IMR-90 (cell line): ENCODE measurements around the gene NSUN4. TPM values are rescaled to one million over a fixed set of nuclear protein-coding genes. Genes with fewer than 3 reads are reported as not detected.

ENCODE experiments used
- ATAC-seq: fragments of 200-7000 bp; cut with Tn5 transposase; 2 replicates; pipeline ENCODE4 v1.9.1; 2020; ENCODE audit warnings: low read depth, mild to moderate bottlenecking, moderate library complexity
- BruUV-seq: library from RNA; stranded (reverse); fragments of 400-500 nt; replicated peaks from 2 replicates; lab custom pipeline; 2021; lab: Mats Ljungman, UMichigan
- CTCF ChIA-PET: fragments of 300-600 bp; formaldehyde crosslinking; extraction: SDS; loops from one replicate; lab custom pipeline; 2021; ENCODE audit warnings: antibody characterized with exemption; lab: Yijun Ruan, JAX
- POLR2A ChIA-PET: fragments of 300-600 bp; sonication (Branson Sonifier 250); formaldehyde crosslinking; loops from one replicate; lab custom pipeline; 2022; ENCODE audit warnings: antibody characterized with exemption; ENCODE audit not compliant: unreplicated experiment; lab: Charles Lee
- DNase-seq: peaks from one replicate; pipeline ENCODE4 v3.0.0; 2013
- H2AFZ ChIP-seq: replicated peaks from 2 replicates; pipeline ENCODE3; 2013; ENCODE audit warnings: low read length, mild to moderate bottlenecking; ENCODE audit not compliant: poor library complexity
- H2AK5ac ChIP-seq: 2 replicates; pipeline ENCODE4 v1.6.1; 2013; ENCODE audit warnings: low read depth, low read length, inconsistent platforms
- H2AK9ac ChIP-seq: replicated peaks from 2 replicates; pipeline ENCODE3; 2013; ENCODE audit warnings: mild to moderate bottlenecking, low read depth, low read length, moderate library complexity; ENCODE audit not compliant: poor library complexity
- H2BK120ac ChIP-seq: 2 replicates; pipeline ENCODE4 v1.6.1; 2013; ENCODE audit warnings: low read depth, low read length, inconsistent platforms
- H2BK15ac ChIP-seq: 3 replicates; pipeline ENCODE4 v1.6.1; 2013; ENCODE audit warnings: low read depth, low read length, inconsistent platforms
- H2BK20ac ChIP-seq: 2 replicates; pipeline ENCODE4 v1.6.1; 2013; ENCODE audit warnings: low read depth, mild to moderate bottlenecking, inconsistent platforms, low read length, moderate library complexity
- H2BK5ac ChIP-seq: 2 replicates; pipeline ENCODE4 v1.6.1; 2013; ENCODE audit warnings: mild to moderate bottlenecking, low read depth, low read length, inconsistent platforms; ENCODE audit not compliant: poor library complexity, severe bottlenecking
- H3K14ac ChIP-seq: replicated peaks from 2 replicates; pipeline ENCODE4 v1.6.1; 2013; ENCODE audit warnings: low read depth, low read length, inconsistent platforms
- H3K18ac ChIP-seq: 2 replicates; pipeline ENCODE4 v1.6.1; 2013; ENCODE audit warnings: low read depth, low read length, control low read depth
- H3K23ac ChIP-seq: 2 replicates; pipeline ENCODE4 v1.6.1; 2013; ENCODE audit warnings: low read depth, low read length, inconsistent platforms
- H3K27ac ChIP-seq: 2 replicates; pipeline ENCODE4 v1.5.1; 2013; ENCODE audit warnings: mild to moderate bottlenecking, control low read depth, low read length; ENCODE audit not compliant: insufficient read depth
- H3K27me3 ChIP-seq: 2 replicates; pipeline ENCODE4 v1.6.1; 2013; ENCODE audit warnings: low read length; ENCODE audit not compliant: control insufficient read depth, insufficient read depth
- H3K36me3 ChIP-seq: 2 replicates; pipeline ENCODE4 v1.6.1; 2013; ENCODE audit warnings: low read length, mixed read lengths; ENCODE audit not compliant: control insufficient read depth, insufficient read depth
- H3K4ac ChIP-seq: 2 replicates; pipeline ENCODE4 v1.6.1; 2013; ENCODE audit warnings: low read depth, low read length, inconsistent platforms
- H3K4me1 ChIP-seq: 2 replicates; pipeline ENCODE4 v1.6.1; 2013; ENCODE audit warnings: low read length, mixed read lengths; ENCODE audit not compliant: control insufficient read depth, insufficient read depth
- H3K4me2 ChIP-seq: 2 replicates; pipeline ENCODE4 v1.6.1; 2013; ENCODE audit warnings: low read depth, mild to moderate bottlenecking, control low read depth, low read length, moderate library complexity
- H3K4me3 ChIP-seq: 2 replicates; pipeline ENCODE4 v1.5.1; 2013; ENCODE audit warnings: low read depth, mild to moderate bottlenecking, control low read depth, low read length, moderate library complexity; ENCODE audit not compliant: insufficient read depth
- H3K56ac ChIP-seq: 2 replicates; pipeline ENCODE4 v1.6.1; 2013; ENCODE audit warnings: low read length, inconsistent platforms; ENCODE audit not compliant: insufficient read depth; ENCODE audit errors: extremely low read depth
- H3K79me1 ChIP-seq, 2 experiments: 2 replicates each; pipeline ENCODE4 v1.6.1; 2013; ENCODE audit warnings: low read length in 2 of 2, inconsistent platforms in 1 of 2, low read depth in 1 of 2
- H3K9ac ChIP-seq: 2 replicates; pipeline ENCODE4 v1.6.1; 2013; ENCODE audit warnings: low read depth, low read length, control low read depth
- H3K9me1 ChIP-seq: 2 replicates; pipeline ENCODE4 v1.6.1; 2013; ENCODE audit warnings: low read length, inconsistent platforms; ENCODE audit not compliant: insufficient read depth
- H3K9me3 ChIP-seq: 2 replicates; pipeline ENCODE4 v1.6.1; 2013; ENCODE audit warnings: low read length; ENCODE audit not compliant: control insufficient read depth, insufficient read depth
- H4K20me1 ChIP-seq: 2 replicates; pipeline ENCODE4 v1.6.1; 2013; ENCODE audit warnings: low read length, inconsistent platforms; ENCODE audit not compliant: insufficient read depth
- H4K5ac ChIP-seq: 2 replicates; pipeline ENCODE4 v1.6.1; 2013; ENCODE audit warnings: mild to moderate bottlenecking, low read depth, low read length, control low read depth
- H4K8ac ChIP-seq, 2 experiments: 2 replicates each; pipeline ENCODE4 v1.6.1; 2013; ENCODE audit warnings: low read depth in 2 of 2, low read length in 2 of 2, control low read depth in 1 of 2, inconsistent platforms in 1 of 2
- H4K91ac ChIP-seq: 2 replicates; pipeline ENCODE4 v1.6.1; 2013; ENCODE audit warnings: low read depth, low read length, inconsistent platforms; ENCODE audit not compliant: insufficient read depth
- CEBPB ChIP-seq: IDR thresholded peaks from 2 replicates; pipeline ENCODE4 v1.6.1; 2012; ENCODE audit warnings: low read depth, low read length, improper control_type of control experiment
- CHD1 ChIP-seq: IDR thresholded peaks from 2 replicates; pipeline ENCODE4 v1.6.1; 2012; ENCODE audit warnings: low read depth, low read length, improper control_type of control experiment
- FOS ChIP-seq: fragments of 150-350 bp; IDR thresholded peaks from 2 replicates; pipeline ENCODE4 v1.6.1; 2016; ENCODE audit warnings: low read depth, low read length
- MAFK ChIP-seq: IDR thresholded peaks from 2 replicates; pipeline ENCODE4 v1.6.1; 2012; ENCODE audit warnings: low read depth, low read length, improper control_type of control experiment
- MAZ ChIP-seq: IDR thresholded peaks from 2 replicates; pipeline ENCODE4 v1.6.1; 2012; ENCODE audit warnings: low read depth, mild to moderate bottlenecking, low read length, improper control_type of control experiment, moderate library complexity, borderline replicate concordance
- MXI1 ChIP-seq: IDR thresholded peaks from 2 replicates; pipeline ENCODE4 v1.6.1; 2012; ENCODE audit warnings: low read depth, mild to moderate bottlenecking, low read length, moderate library complexity, borderline replicate concordance
- NFE2L2 ChIP-seq: fragments of 150-350 bp; IDR thresholded peaks from 2 replicates; pipeline ENCODE4 v1.6.1; 2016; ENCODE audit warnings: low read depth, mild to moderate bottlenecking, low read length
- POLR2A ChIP-seq: IDR thresholded peaks from 2 replicates; pipeline ENCODE4 v1.6.1; 2012; ENCODE audit warnings: mild to moderate bottlenecking, low read depth, low read length
- RAD21 ChIP-seq: IDR thresholded peaks from 2 replicates; pipeline ENCODE4 v1.6.1; 2012; ENCODE audit warnings: low read length, improper control_type of control experiment
- RCOR1 ChIP-seq: IDR thresholded peaks from 2 replicates; pipeline ENCODE4 v1.6.1; 2012; ENCODE audit warnings: mild to moderate bottlenecking, low read length, improper control_type of control experiment; ENCODE audit not compliant: insufficient replicate concordance
- RFX5 ChIP-seq: IDR thresholded peaks from 2 replicates; pipeline ENCODE4 v1.8.0; 2012; ENCODE audit warnings: low read depth, mild to moderate bottlenecking, low read length, moderate library complexity
- SMC3 ChIP-seq: fragments of 150-350 bp; IDR thresholded peaks from 2 replicates; pipeline ENCODE4 v1.6.1; 2016; ENCODE audit warnings: low read depth, mild to moderate bottlenecking, antibody characterized with exemption, low read length, moderate library complexity
- WGBS, 2 experiments: methylation state at CpG; one replicate each; pipeline versions ENCODE4 v1.1.5 to v1.1.7; 2013; ENCODE audit warnings: missing lambda C conversion rate in 2 of 2; ENCODE audit not compliant: insufficient read length in 1 of 2; ENCODE audit errors: extremely low coverage in 2 of 2; 5-methylcytosine and 5-hydroxymethylcytosine counted together
- dilution Hi-C: fragments of 300-500 bp; cut with HindIII; formaldehyde crosslinking; loops from one replicate; pipeline ENCODE4 v1.14.3; 2018; ENCODE audit warnings: low sequenced_read_pairs; ENCODE audit not compliant: unreplicated experiment
- in situ Hi-C: fragments of 300-500 bp; cut with MboI; formaldehyde crosslinking; loops from 3 replicates; pipeline ENCODE4 v1.14.3; 2019; ENCODE audit warnings: low sequenced_read_pairs, inconsistent platforms, mixed read lengths
- intact Hi-C: fragments of 100-400 bp; cut with micrococcal nuclease; formaldehyde crosslinking; loops from 2 replicates; pipeline ENCODE4 v1.10.0; 2022
- polyA plus RNA-seq, 3 experiments: library from polyadenylated mRNA; depleted of rRNA; stranded (reverse); fragments of >200 nt; gene quantifications; 2 replicates each; pipeline ENCODE4 v1.2.3, GENCODE V29; 2012; ENCODE audit warnings: low replicate concordance in 1 of 3
- total RNA-seq: library from RNA; depleted of rRNA; stranded (reverse); fragments of >200 nt; gene quantifications from 2 replicates; pipeline ENCODE4 v1.2.3, GENCODE V29; 2012
- TF ChIP-seq, protein P1 (sequence below): fragments of 150-350 bp; IDR thresholded peaks from 2 replicates; pipeline ENCODE4 v1.6.1; 2017; ENCODE audit warnings: mild to moderate bottlenecking, antibody characterized with exemption, low read length, low read depth
- TF ChIP-seq, protein P2 (sequence below): fragments of 150-350 bp; IDR thresholded peaks from 2 replicates; pipeline ENCODE4 v1.6.1; 2016; ENCODE audit warnings: low read depth, mild to moderate bottlenecking, low read length, moderate library complexity, borderline replicate concordance
- TF ChIP-seq, protein P3 (sequence below): conservative IDR thresholded peaks from 2 replicates; pipeline ENCODE4 v1.5.1; 2012; ENCODE audit warnings: mild to moderate bottlenecking, low read depth, low read length, improper control_type of control experiment

NSUN4 gene
- total and polyA plus RNA-seq, 2 of the 4 experiments (the other 2 are of a cell fraction) = 10.9 to 13.0 TPM

GRCh38 chr1:46379996-46380395 lies 39.4 kb downstream of the NSUN4 start:
- H3K27ac ChIP-seq = no peak overlapping the region
- H2AK9ac ChIP-seq = no peak overlapping the region
- dilution Hi-C loops = no loop called here
- no peak overlapping the region for H3K18ac ChIP-seq
- ChIA-PET CTCF (interaction anchor here (0.8 kb wide), 1 partner anchor 15 kb away, joined by 3 read pairs; no protein-coding TSS in a partner anchor), POLR2A (no interaction called here)
- DNase-seq (no peak), ATAC-seq (no peak)
- no peak overlapping the region for H2BK120ac ChIP-seq
- no peak overlapping the region for H4K5ac ChIP-seq
- peaks cover 4% of the 10 kb centered on the region for H3K9me3 ChIP-seq
- in situ Hi-C loops = no loop called here
- no peaks in the 10 kb centered on the region for H4K20me1 ChIP-seq
- H3K27me3 ChIP-seq = no peaks in the 10 kb centered on the region
- BruUV-seq = no TSS peak
- H3K4me3 ChIP-seq = no peak overlapping the region
- no CpG with 5 or more reads among the region's 1 CpG for WGBS, 2 experiments
- H2AFZ ChIP-seq = no peak overlapping the region
- no peaks in the 10 kb centered on the region for H3K4me1 ChIP-seq
- no peak overlapping the region for H2BK15ac ChIP-seq
- no peak overlapping the region for H4K8ac ChIP-seq
- H3K23ac ChIP-seq = no peak overlapping the region
- H3K79me1 ChIP-seq = no peaks in the 10 kb centered on the region
- no peak overlapping the region for H3K4ac ChIP-seq
- no peak overlapping the region for H4K91ac ChIP-seq
- H3K36me3 ChIP-seq = no peaks in the 10 kb centered on the region
- H3K9me1 ChIP-seq = no peaks in the 10 kb centered on the region
- H2BK20ac ChIP-seq = no peak overlapping the region
- H3K4me2 ChIP-seq = no peak overlapping the region
- intact Hi-C loops = no loop called here
- H3K14ac ChIP-seq = no peak overlapping the region
- no peak overlapping the region for H2BK5ac ChIP-seq
- no peak overlapping the region for H3K56ac ChIP-seq
- no peak overlapping the region for H2AK5ac ChIP-seq
- no peak for TF ChIP-seq NFE2L2
- TF ChIP-seq FOS = no peak
- no peak for TF ChIP-seq MAFK
- no peak for TF ChIP-seq RFX5
- TF ChIP-seq, protein P1, sequence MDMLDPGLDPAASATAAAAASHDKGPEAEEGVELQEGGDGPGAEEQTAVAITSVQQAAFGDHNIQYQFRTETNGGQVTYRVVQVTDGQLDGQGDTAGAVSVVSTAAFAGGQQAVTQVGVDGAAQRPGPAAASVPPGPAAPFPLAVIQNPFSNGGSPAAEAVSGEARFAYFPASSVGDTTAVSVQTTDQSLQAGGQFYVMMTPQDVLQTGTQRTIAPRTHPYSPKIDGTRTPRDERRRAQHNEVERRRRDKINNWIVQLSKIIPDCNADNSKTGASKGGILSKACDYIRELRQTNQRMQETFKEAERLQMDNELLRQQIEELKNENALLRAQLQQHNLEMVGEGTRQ = no peak
- TF ChIP-seq CHD1 = no peak
- TF ChIP-seq SMC3 = no peak
- TF ChIP-seq MAZ = no peak
- TF ChIP-seq POLR2A = no peak
- no peak for TF ChIP-seq CEBPB
- no peak for TF ChIP-seq RCOR1
- TF ChIP-seq MXI1 = no peak
- TF ChIP-seq, protein P2, sequence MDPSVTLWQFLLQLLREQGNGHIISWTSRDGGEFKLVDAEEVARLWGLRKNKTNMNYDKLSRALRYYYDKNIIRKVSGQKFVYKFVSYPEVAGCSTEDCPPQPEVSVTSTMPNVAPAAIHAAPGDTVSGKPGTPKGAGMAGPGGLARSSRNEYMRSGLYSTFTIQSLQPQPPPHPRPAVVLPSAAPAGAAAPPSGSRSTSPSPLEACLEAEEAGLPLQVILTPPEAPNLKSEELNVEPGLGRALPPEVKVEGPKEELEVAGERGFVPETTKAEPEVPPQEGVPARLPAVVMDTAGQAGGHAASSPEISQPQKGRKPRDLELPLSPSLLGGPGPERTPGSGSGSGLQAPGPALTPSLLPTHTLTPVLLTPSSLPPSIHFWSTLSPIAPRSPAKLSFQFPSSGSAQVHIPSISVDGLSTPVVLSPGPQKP = no peak
- no peak for TF ChIP-seq RAD21
- TF ChIP-seq, protein P3, sequence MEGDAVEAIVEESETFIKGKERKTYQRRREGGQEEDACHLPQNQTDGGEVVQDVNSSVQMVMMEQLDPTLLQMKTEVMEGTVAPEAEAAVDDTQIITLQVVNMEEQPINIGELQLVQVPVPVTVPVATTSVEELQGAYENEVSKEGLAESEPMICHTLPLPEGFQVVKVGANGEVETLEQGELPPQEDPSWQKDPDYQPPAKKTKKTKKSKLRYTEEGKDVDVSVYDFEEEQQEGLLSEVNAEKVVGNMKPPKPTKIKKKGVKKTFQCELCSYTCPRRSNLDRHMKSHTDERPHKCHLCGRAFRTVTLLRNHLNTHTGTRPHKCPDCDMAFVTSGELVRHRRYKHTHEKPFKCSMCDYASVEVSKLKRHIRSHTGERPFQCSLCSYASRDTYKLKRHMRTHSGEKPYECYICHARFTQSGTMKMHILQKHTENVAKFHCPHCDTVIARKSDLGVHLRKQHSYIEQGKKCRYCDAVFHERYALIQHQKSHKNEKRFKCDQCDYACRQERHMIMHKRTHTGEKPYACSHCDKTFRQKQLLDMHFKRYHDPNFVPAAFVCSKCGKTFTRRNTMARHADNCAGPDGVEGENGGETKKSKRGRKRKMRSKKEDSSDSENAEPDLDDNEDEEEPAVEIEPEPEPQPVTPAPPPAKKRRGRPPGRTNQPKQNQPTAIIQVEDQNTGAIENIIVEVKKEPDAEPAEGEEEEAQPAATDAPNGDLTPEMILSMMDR = no peak
- H3K9ac ChIP-seq = no peak overlapping the region
